ENCODE results near the gene ZNF302. TPM values are rescaled to one million over a fixed set of nuclear protein-coding genes. Genes with fewer than 3 reads are reported as not detected.

ZNF302 gene
- total and polyA plus RNA-seq, 2 experiments from 2014 or later = 16.6 to 27.4 TPM

- no peak overlapping the region for H2AFZ ChIP-seq
- no peak overlapping the region for H3K27ac ChIP-seq (ENCODE audit: low read depth)
- H3K27me3 ChIP-seq (ENCODE audit: insufficient read depth) = no peaks in the 10 kb centered on the region
- H3K4me1 Mint-ChIP-seq = peaks cover 19% of the 10 kb centered on the region
- H3K27me3 Mint-ChIP-seq (ENCODE audit: insufficient read depth, low read depth, poor library complexity) = peaks cover 10% of the 10 kb centered on the region
- no peak overlapping the region for H3K4me3 ChIP-seq
- H3K36me3 Mint-ChIP-seq (ENCODE audit: low read depth) = peaks cover 4% of the 10 kb centered on the region; the same call in 1 of the 3 replicates
- no peak overlapping the region for H3K4me2 ChIP-seq
- H3K9me3 Mint-ChIP-seq = peaks cover 10% of the 10 kb centered on the region; the same call in 1 of the 3 replicates
- no peaks in the 10 kb centered on the region for H3K9me2 ChIP-seq (ENCODE audit: insufficient read depth)
- TF ChIP-seq ETS1 (IDR thresholded peaks at IDR 0.05) (no peak), EZH2phosphoT487 (IDR thresholded peaks at IDR 0.05; ENCODE audit: unreplicated experiment) (no peak), ZNF462 (CRISPR knock-in tag; IDR thresholded peaks at IDR 0.05) (no peak), JUNB (IDR thresholded peaks at IDR 0.05; ENCODE audit: unreplicated experiment) (no peak), ZNF331 (CRISPR knock-in tag; IDR thresholded peaks at IDR 0.05; ENCODE audit: low read depth) (no peak), EZH2 (IDR thresholded peaks at IDR 0.05; ENCODE audit: low read depth, unreplicated experiment) (no peak), POLR2AphosphoS5 (IDR thresholded peaks at IDR 0.05; ENCODE audit: low read depth) (no peak), NANOG (IDR thresholded peaks at IDR 0.05; ENCODE audit: borderline replicate concordance) (no peak), STAT1 (IDR thresholded peaks at IDR 0.05; ENCODE audit: unreplicated experiment) (no peak), CREB1 (CRISPR knock-in tag; IDR thresholded peaks at IDR 0.05; ENCODE audit: low read depth) (no peak), ZNF114 (CRISPR knock-in tag; IDR thresholded peaks at IDR 0.05) (no peak), CTCF (conservative IDR thresholded peaks at IDR 0.05; ENCODE audit: low read depth in 2 of 2) (no peak)
- TF ChIP-seq, protein P1, sequence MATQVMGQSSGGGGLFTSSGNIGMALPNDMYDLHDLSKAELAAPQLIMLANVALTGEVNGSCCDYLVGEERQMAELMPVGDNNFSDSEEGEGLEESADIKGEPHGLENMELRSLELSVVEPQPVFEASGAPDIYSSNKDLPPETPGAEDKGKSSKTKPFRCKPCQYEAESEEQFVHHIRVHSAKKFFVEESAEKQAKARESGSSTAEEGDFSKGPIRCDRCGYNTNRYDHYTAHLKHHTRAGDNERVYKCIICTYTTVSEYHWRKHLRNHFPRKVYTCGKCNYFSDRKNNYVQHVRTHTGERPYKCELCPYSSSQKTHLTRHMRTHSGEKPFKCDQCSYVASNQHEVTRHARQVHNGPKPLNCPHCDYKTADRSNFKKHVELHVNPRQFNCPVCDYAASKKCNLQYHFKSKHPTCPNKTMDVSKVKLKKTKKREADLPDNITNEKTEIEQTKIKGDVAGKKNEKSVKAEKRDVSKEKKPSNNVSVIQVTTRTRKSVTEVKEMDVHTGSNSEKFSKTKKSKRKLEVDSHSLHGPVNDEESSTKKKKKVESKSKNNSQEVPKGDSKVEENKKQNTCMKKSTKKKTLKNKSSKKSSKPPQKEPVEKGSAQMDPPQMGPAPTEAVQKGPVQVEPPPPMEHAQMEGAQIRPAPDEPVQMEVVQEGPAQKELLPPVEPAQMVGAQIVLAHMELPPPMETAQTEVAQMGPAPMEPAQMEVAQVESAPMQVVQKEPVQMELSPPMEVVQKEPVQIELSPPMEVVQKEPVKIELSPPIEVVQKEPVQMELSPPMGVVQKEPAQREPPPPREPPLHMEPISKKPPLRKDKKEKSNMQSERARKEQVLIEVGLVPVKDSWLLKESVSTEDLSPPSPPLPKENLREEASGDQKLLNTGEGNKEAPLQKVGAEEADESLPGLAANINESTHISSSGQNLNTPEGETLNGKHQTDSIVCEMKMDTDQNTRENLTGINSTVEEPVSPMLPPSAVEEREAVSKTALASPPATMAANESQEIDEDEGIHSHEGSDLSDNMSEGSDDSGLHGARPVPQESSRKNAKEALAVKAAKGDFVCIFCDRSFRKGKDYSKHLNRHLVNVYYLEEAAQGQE (IDR thresholded peaks at IDR 0.05; ENCODE audit: unreplicated experiment) = no peak
- H3F3A ChIP-seq (replicated peaks; ENCODE audit: low read depth) = no peaks in the 10 kb centered on the region
- ATAC-seq = no peak
- peaks cover 3% of the 10 kb centered on the region; the same call in 1 of the 2 replicates for H3K4me1 ChIP-seq (ENCODE audit: insufficient read depth)
- H3K27ac Mint-ChIP-seq = no peak overlapping the region
- no peak for DNase-seq (ENCODE audit: low spot score)
- no peaks in the 10 kb centered on the region for H3K79me2 ChIP-seq (replicated peaks; ENCODE audit: insufficient read depth)
- no peaks in the 10 kb centered on the region for H3K36me3 ChIP-seq (ENCODE audit: insufficient read depth)
- H4K20me1 ChIP-seq (replicated peaks; ENCODE audit: insufficient read depth) = no peaks in the 10 kb centered on the region
- H3K4me3 Mint-ChIP-seq = no peak overlapping the region
Observed at GRCh38 chr19:34664870-34665269, 12.6 kb upstream of the ZNF302 start.
